ENCODE data around the gene RELN.

GRCh38 chr7:103888603-103889153, 100.8 kb downstream of the RELN start:
- TF ChIP-seq POLR2A (IDR thresholded peaks at IDR 0.05) (no peak), CTCF (IDR thresholded peaks at IDR 0.05) (no peak)
